Vagina (tissue), 2 donors: Measurements from ENCODE around the gene RASGRF2. TPM values are rescaled to one million over a fixed set of nuclear protein-coding genes. Genes with fewer than 3 reads are reported as not detected.

Experiments
- DNase-seq, 2 donors: peaks; one replicate each; pipeline ENCODE4 v3.0.0-alpha.2; 2017; ENCODE audit errors: extremely low spot score in 2 of 2
- H3K27ac ChIP-seq: fragments of 200-600 bp; sonication (generic); one replicate; pipeline ENCODE4 v1.5.1; 2019
- H3K27me3 ChIP-seq: fragments of 200-600 bp; sonication (generic); one replicate; pipeline ENCODE4 v1.5.1; 2019
- H3K36me3 ChIP-seq, 2 donors: fragments of 200-600 bp; sonication (generic); one replicate each; pipeline ENCODE4 v1.5.1; 2017 to 2019
- H3K4me1 ChIP-seq: fragments of 200-600 bp; sonication (generic); one replicate; pipeline ENCODE4 v1.5.1; 2019
- H3K4me3 ChIP-seq, 2 donors: fragments of 200-600 bp; sonication (generic); 1 replicate in 1 of 2; 2 replicates in 1 of 2; pipeline ENCODE4 v1.5.1; 2016 to 2019
- H3K9me3 ChIP-seq: fragments of 200-600 bp; sonication (generic); one replicate; pipeline ENCODE4 v1.5.1; 2019
- CTCF ChIP-seq, 3 experiments: fragments of 450-650 bp in 2 of 3; fragments of 200-600 bp in 1 of 3; sonication (generic) in 1 of 3; IDR thresholded peaks; one replicate each; pipeline ENCODE4 v1.5.1; 2017 to 2019; ENCODE audit warnings: antibody characterized with exemption in 3 of 3, mild to moderate bottlenecking in 2 of 3, moderate library complexity in 2 of 3
- POLR2A ChIP-seq, 2 donors: fragments of 450-650 bp; IDR thresholded peaks; one replicate each; pipeline ENCODE4 v1.6.1; 2017; ENCODE audit warnings: antibody characterized with exemption in 2 of 2, mild to moderate bottlenecking in 2 of 2, moderate library complexity in 2 of 2
- POLR2AphosphoS5 ChIP-seq, 2 donors: sonication (generic); formaldehyde crosslinking; IDR thresholded peaks; one replicate each; pipeline ENCODE4 v1.9.0; 2017; ENCODE audit warnings: antibody characterized with exemption in 2 of 2, mild to moderate bottlenecking in 2 of 2, low read depth in 1 of 2; ENCODE audit not compliant: insufficient read depth in 1 of 2
- intact Hi-C: fragments of 100-400 bp; cut with DNase I; formaldehyde crosslinking; loops from one replicate; pipeline ENCODE4 v1.15.1; 2023
- total RNA-seq: library from RNA; depleted of rRNA; stranded (reverse); fragments of >200 nt; gene quantifications from one replicate; pipeline ENCODE4 v1.2.3, GENCODE V29; 2016

The RASGRF2 gene
- total RNA-seq, 1 donor from 2014 or later = 8.8 TPM

- no peak overlapping the region for H3K27ac ChIP-seq
- no peaks in the 10 kb centered on the region for H3K4me1 ChIP-seq
- H3K9me3 ChIP-seq = no peaks in the 10 kb centered on the region
- intact Hi-C loops = no loop called here
- H3K4me3 ChIP-seq = no peak overlapping the region
- H3K27me3 ChIP-seq = no peaks in the 10 kb centered on the region
- no peak for DNase-seq
- no peaks in the 10 kb centered on the region for H3K36me3 ChIP-seq
- TF ChIP-seq CTCF (IDR thresholded peaks at IDR 0.05) = no peak
- no peak for TF ChIP-seq POLR2A (IDR thresholded peaks at IDR 0.05)
- TF ChIP-seq POLR2AphosphoS5 (IDR thresholded peaks at IDR 0.05; ENCODE audit: insufficient read depth in 1 of 2, low read depth in 1 of 2) = no peak
These were observed 256.0 kb downstream of the RASGRF2 start for GRCh38 chr5:81216152-81216551.

GRCh38 chr5:81219389-81219788 lies 259.2 kb downstream of the RASGRF2 start:
- no peaks in the 10 kb centered on the region for H3K9me3 ChIP-seq
- intact Hi-C loops = no loop called here
- H3K36me3 ChIP-seq = no peaks in the 10 kb centered on the region
- no peak for TF ChIP-seq POLR2AphosphoS5 (IDR thresholded peaks at IDR 0.05; ENCODE audit: insufficient read depth in 1 of 2, low read depth in 1 of 2)
- no peak for TF ChIP-seq CTCF (IDR thresholded peaks at IDR 0.05)
- no peak overlapping the region for H3K4me3 ChIP-seq
- no peaks in the 10 kb centered on the region for H3K27me3 ChIP-seq
- H3K27ac ChIP-seq = no peak overlapping the region
- H3K4me1 ChIP-seq = no peaks in the 10 kb centered on the region
- DNase-seq = no peak

- TF ChIP-seq POLR2A (IDR thresholded peaks at IDR 0.05) (no peak), POLR2AphosphoS5 (IDR thresholded peaks at IDR 0.05; ENCODE audit: insufficient read depth in 1 of 2, low read depth in 1 of 2) (no peak), CTCF (IDR thresholded peaks at IDR 0.05) (no peak)
- intact Hi-C loops = no loop called here
These were observed 262.1 kb downstream of the RASGRF2 start for GRCh38 chr5:81222285-81222684.

GRCh38 chr5:81225463-81225862 lies 265.3 kb downstream of the RASGRF2 start:
- Histone ChIP-seq H3K4me1 (no peaks in the 10 kb centered on the region), H3K27ac (no peak overlapping the region), H3K27me3 (no peaks in the 10 kb centered on the region), H3K4me3 (no peak overlapping the region), H3K36me3 (no peaks in the 10 kb centered on the region), H3K9me3 (no peaks in the 10 kb centered on the region)
- TF ChIP-seq POLR2A (IDR thresholded peaks at IDR 0.05) (no peak), CTCF (IDR thresholded peaks at IDR 0.05) (no peak), POLR2AphosphoS5 (IDR thresholded peaks at IDR 0.05; ENCODE audit: insufficient read depth in 1 of 2, low read depth in 1 of 2) (no peak)
- intact Hi-C loops = no loop called here
- DNase-seq = no peak

More at GRCh38 chr5:81222285-81222684, 262.1 kb downstream of the RASGRF2 start:
- no peaks in the 10 kb centered on the region for H3K9me3 ChIP-seq
- H3K4me1 ChIP-seq = no peaks in the 10 kb centered on the region
- no peak overlapping the region for H3K27ac ChIP-seq
- H3K27me3 ChIP-seq = no peaks in the 10 kb centered on the region
- no peak overlapping the region for H3K4me3 ChIP-seq
- DNase-seq = no peak
- H3K36me3 ChIP-seq = no peaks in the 10 kb centered on the region

- Histone ChIP-seq H3K4me1 (no peaks in the 10 kb centered on the region), H3K27ac (no peak overlapping the region), H3K27me3 (no peaks in the 10 kb centered on the region), H3K4me3 (no peak overlapping the region), H3K9me3 (no peaks in the 10 kb centered on the region), H3K36me3 (no peaks in the 10 kb centered on the region)
- intact Hi-C loops = no loop called here
- DNase-seq = no peak
- no peak for TF ChIP-seq POLR2A (IDR thresholded peaks at IDR 0.05)
- no peak for TF ChIP-seq CTCF (IDR thresholded peaks at IDR 0.05)
- TF ChIP-seq POLR2AphosphoS5 (IDR thresholded peaks at IDR 0.05; ENCODE audit: insufficient read depth in 1 of 2, low read depth in 1 of 2) = no peak
These were observed 266.1 kb downstream of the RASGRF2 start for GRCh38 chr5:81226286-81226685.
